ENCODE data around the gene FNDC10. TPM values are rescaled to one million over a fixed set of nuclear protein-coding genes. Genes with fewer than 3 reads are reported as not detected.

The FNDC10 gene
- total and polyA plus RNA-seq, 8 donors, result 0.28 to 2.4 (median 1.1) TPM

- Histone ChIP-seq H3K9me3 (no peaks in the 10 kb centered on the region), H3K4me3 (no peak overlapping the region), H3K27me3 (no peaks in the 10 kb centered on the region), H3K4me1 (no peaks in the 10 kb centered on the region), H3K27ac (no peak overlapping the region), H3K36me3 (no peaks in the 10 kb centered on the region)
- DNase-seq (peak in 1 of 6 donors; percentile 30), ATAC-seq (no peak), FAIRE-seq (no peak)
- intact Hi-C loops (cut with DNase I), result no loop called here
- TF ChIP-seq CTCF (IDR thresholded peaks at IDR 0.05), result no peak
- WGBS, 2 donors, result 77 to 81% methylated on average over 23 of the region's 23 CpGs
Measured at GRCh38 chr1:1583347-1584010, 16.5 kb downstream of the FNDC10 start.

GRCh38 chr1:1582585-1583346 lies 17.2 kb downstream of the FNDC10 start:
- FAIRE-seq (no peak), DNase-seq (peak in 1 of 6 donors; percentile 3), ATAC-seq (no peak)
- no peak overlapping the region for H3K4me3 ChIP-seq
- no peak for TF ChIP-seq CTCF (IDR thresholded peaks at IDR 0.05)
- intact Hi-C loops (cut with DNase I), result no loop called here
- H3K36me3 ChIP-seq, result no peaks in the 10 kb centered on the region
- no peaks in the 10 kb centered on the region for H3K4me1 ChIP-seq
- H3K9me3 ChIP-seq, result no peaks in the 10 kb centered on the region
- H3K27ac ChIP-seq, result no peak overlapping the region
- H3K27me3 ChIP-seq, result no peaks in the 10 kb centered on the region
- 64 to 71% methylated on average over 9 of the region's 9 CpGs for WGBS, 2 donors

- H3K4me1 ChIP-seq, result peaks cover 0 to 7% (median 0%) of the 10 kb centered on the region in 3 donors
- H3K4me3 ChIP-seq, result no peak overlapping the region
- DNase-seq (no peak), ATAC-seq (no peak), FAIRE-seq (no peak)
- H3K36me3 ChIP-seq, result no peaks in the 10 kb centered on the region
- H3K9me3 ChIP-seq, result no peaks in the 10 kb centered on the region
- WGBS, 2 donors, result 73 to 79% methylated on average over 13 of the region's 13 CpGs
- TF ChIP-seq CTCF (IDR thresholded peaks at IDR 0.05), result no peak
- no peaks in the 10 kb centered on the region for H3K27me3 ChIP-seq
- intact Hi-C loops (cut with DNase I), result no loop called here
- H3K27ac ChIP-seq, result no peak overlapping the region
Measured at GRCh38 chr1:1578371-1578940, 21.5 kb downstream of the FNDC10 start.

- DNase-seq (no peak), ATAC-seq (no peak), FAIRE-seq (no peak)
- intact Hi-C loops (cut with DNase I), result no loop called here
- no peak for TF ChIP-seq CTCF (IDR thresholded peaks at IDR 0.05)
- WGBS, 2 donors, result 30 to 39% methylated on average over 10 of the region's 10 CpGs
- no peaks in the 10 kb centered on the region for H3K9me3 ChIP-seq
- no peaks in the 10 kb centered on the region for H3K36me3 ChIP-seq
- no peak overlapping the region for H3K4me3 ChIP-seq
- H3K27me3 ChIP-seq, result no peaks in the 10 kb centered on the region
- H3K4me1 ChIP-seq, result peaks cover 0 to 14% (median 0%) of the 10 kb centered on the region in 3 donors
- H3K27ac ChIP-seq, result no peak overlapping the region
Measured at GRCh38 chr1:1577367-1578011, 22.4 kb downstream of the FNDC10 start.

Data from pancreas (tissue), 10 donors.